WTC11 (cell line): ENCODE measurements around the gene UBXN2A. TPM values are rescaled to one million over a fixed set of nuclear protein-coding genes. Genes with fewer than 3 reads are reported as not detected.

ENCODE experiments used
- ATAC-seq: fragments of 200-7000 bp; cut with Tn5 transposase; 2 replicates; pipeline ENCODE4 v1.10.0; 2021; ENCODE audit warnings: mild to moderate bottlenecking, moderate library complexity
- CTCF ChIA-PET: fragments of 300-600 bp; sonication (Branson Sonifier 250); formaldehyde crosslinking; loops from one replicate; lab custom pipeline; 2021; ENCODE audit warnings: antibody characterized with exemption; lab: Charles Lee
- POLR2A ChIA-PET: fragments of 350-600 bp; sonication (Branson Sonifier 250); formaldehyde crosslinking; loops from one replicate; lab custom pipeline; 2021; ENCODE audit warnings: antibody characterized with exemption; lab: Charles Lee
- DNase-seq: peaks from one replicate; pipeline ENCODE4 v3.0.0; 2021; ENCODE audit warnings: low spot score
- H3K27ac Mint-ChIP-seq: 2 replicates; pipeline ENCODE4 v1.8.0; 2021; ENCODE audit warnings: mixed read lengths
- H3K27me3 Mint-ChIP-seq: 2 replicates; pipeline ENCODE4 v1.8.0; 2021; ENCODE audit warnings: low read depth, mild to moderate bottlenecking, moderate library complexity, mixed read lengths
- H3K36me3 Mint-ChIP-seq: 2 replicates; pipeline ENCODE4 v1.8.0; 2021; ENCODE audit warnings: mixed read lengths
- H3K4me1 Mint-ChIP-seq: 2 replicates; pipeline ENCODE4 v1.8.0; 2022; ENCODE audit warnings: mixed read lengths
- H3K4me3 Mint-ChIP-seq: 2 replicates; pipeline ENCODE4 v1.8.0; 2021; ENCODE audit warnings: mild to moderate bottlenecking, moderate library complexity, mixed read lengths
- H3K9me3 Mint-ChIP-seq: 2 replicates; pipeline ENCODE4 v1.8.0; 2021; ENCODE audit warnings: mixed read lengths
- AR ChIP-seq: fragments of 250-450 bp; sonication (Bioruptor Pico); IDR thresholded peaks from 2 replicates; pipeline ENCODE4 v1.9.0; 2021; ENCODE audit warnings: mild to moderate bottlenecking
- CBFB ChIP-seq: sonication (generic); formaldehyde crosslinking; IDR thresholded peaks from 2 replicates; pipeline ENCODE4 v1.8.1; 2022; ENCODE audit warnings: mild to moderate bottlenecking, low read depth, missing genetic modification reagents
- CREM ChIP-seq: sonication (generic); formaldehyde crosslinking; IDR thresholded peaks from 2 replicates; pipeline ENCODE4 v1.8.1; 2022; ENCODE audit warnings: mild to moderate bottlenecking, missing genetic modification reagents, moderate library complexity
- ELF4 ChIP-seq: sonication (generic); formaldehyde crosslinking; IDR thresholded peaks from 2 replicates; pipeline ENCODE4 v1.8.1; 2022; ENCODE audit warnings: low read depth, mild to moderate bottlenecking, moderate library complexity, missing genetic modification reagents
- EMX1 ChIP-seq: fragments of 250-450 bp; sonication (Bioruptor Pico); IDR thresholded peaks from 2 replicates; pipeline ENCODE4 v1.8.0; 2021; ENCODE audit warnings: mild to moderate bottlenecking
- ETV6 ChIP-seq: sonication (generic); formaldehyde crosslinking; IDR thresholded peaks from 2 replicates; pipeline ENCODE4 v1.8.1; 2022; ENCODE audit warnings: mild to moderate bottlenecking, missing genetic modification reagents
- IRF1 ChIP-seq: sonication (generic); formaldehyde crosslinking; IDR thresholded peaks from 2 replicates; pipeline ENCODE4 v1.8.0; 2023; ENCODE audit warnings: missing genetic modification reagents
- IRF2 ChIP-seq: sonication (generic); formaldehyde crosslinking; IDR thresholded peaks from 2 replicates; pipeline ENCODE4 v1.8.0; 2022; ENCODE audit warnings: low read depth, missing genetic modification reagents, borderline replicate concordance
- MAX ChIP-seq: sonication (generic); formaldehyde crosslinking; IDR thresholded peaks from 2 replicates; pipeline ENCODE4 v1.8.0; 2022; ENCODE audit warnings: mild to moderate bottlenecking, missing genetic modification reagents
- MLX ChIP-seq: sonication (generic); formaldehyde crosslinking; IDR thresholded peaks from 2 replicates; pipeline ENCODE4 v1.8.1; 2023; ENCODE audit warnings: mild to moderate bottlenecking, missing genetic modification reagents, moderate library complexity
- MXD4 ChIP-seq: fragments of 250-450 bp; sonication (Bioruptor Pico); IDR thresholded peaks from 2 replicates; pipeline ENCODE4 v1.8.0; 2021; ENCODE audit warnings: mild to moderate bottlenecking, moderate library complexity, borderline replicate concordance
- NFE2L1 ChIP-seq: sonication (generic); formaldehyde crosslinking; IDR thresholded peaks from 2 replicates; pipeline ENCODE4 v1.8.1; 2023; ENCODE audit warnings: missing genetic modification reagents
- SMAD3 ChIP-seq: sonication (generic); formaldehyde crosslinking; IDR thresholded peaks from 2 replicates; pipeline ENCODE4 v1.8.0; 2022; ENCODE audit warnings: missing genetic modification reagents, mild to moderate bottlenecking, borderline replicate concordance
- SOX15 ChIP-seq: fragments of 250-450 bp; sonication (Bioruptor Pico); IDR thresholded peaks from 2 replicates; pipeline ENCODE4 v1.9.0; 2021; ENCODE audit warnings: mild to moderate bottlenecking
- SP1 ChIP-seq: sonication (generic); formaldehyde crosslinking; conservative IDR thresholded peaks from 2 replicates; pipeline ENCODE4 v1.8.1; 2022; ENCODE audit warnings: missing genetic modification reagents
- TEAD4 ChIP-seq: sonication (generic); formaldehyde crosslinking; IDR thresholded peaks from 2 replicates; pipeline ENCODE4 v1.8.0; 2022; ENCODE audit warnings: mild to moderate bottlenecking, missing genetic modification reagents
- ZBTB43 ChIP-seq: sonication (generic); formaldehyde crosslinking; IDR thresholded peaks from 2 replicates; pipeline ENCODE4 v1.8.1; 2023; ENCODE audit warnings: mild to moderate bottlenecking, missing genetic modification reagents
- ZNF219 ChIP-seq: sonication (generic); formaldehyde crosslinking; IDR thresholded peaks from 2 replicates; pipeline ENCODE4 v1.8.0; 2023; ENCODE audit warnings: missing genetic modification reagents, mild to moderate bottlenecking, borderline replicate concordance
- ZNF263 ChIP-seq: sonication (generic); formaldehyde crosslinking; IDR thresholded peaks from 2 replicates; pipeline ENCODE4 v1.8.1; 2022; ENCODE audit warnings: low read depth, mild to moderate bottlenecking, moderate library complexity, missing genetic modification reagents
- ZNF317 ChIP-seq: sonication (generic); formaldehyde crosslinking; IDR thresholded peaks from 2 replicates; pipeline ENCODE4 v1.8.1; 2023; ENCODE audit warnings: low read depth, mild to moderate bottlenecking, moderate library complexity, missing genetic modification reagents, borderline replicate concordance
- ZNF416 ChIP-seq: fragments of 250-450 bp; sonication (Bioruptor Pico); IDR thresholded peaks from 2 replicates; pipeline ENCODE4 v1.9.0; 2021; ENCODE audit warnings: mild to moderate bottlenecking, inconsistent platforms
- ZSCAN18 ChIP-seq: fragments of 250-450 bp; sonication (Bioruptor Pico); IDR thresholded peaks from 2 replicates; pipeline ENCODE4 v2.1.2; 2022; ENCODE audit warnings: mild to moderate bottlenecking, moderate library complexity
- total RNA-seq: library from RNA; stranded (reverse); gene quantifications from 3 replicates; pipeline ENCODE4 v1.2.3, GENCODE V29; 2021

The UBXN2A gene
- total RNA-seq, 1 experiment from 2014 or later = 16.8 TPM

- no peak for TF ChIP-seq ZSCAN18 (CRISPR knock-in tag)
- TF ChIP-seq AR (CRISPR knock-in tag) = no peak
- TF ChIP-seq ETV6 (CRISPR knock-in tag) = no peak
- TF ChIP-seq CBFB (CRISPR knock-in tag) = no peak
- TF ChIP-seq SMAD3 (CRISPR knock-in tag) = no peak
- no peak for TF ChIP-seq ZBTB43
- TF ChIP-seq NFE2L1 = no peak
- TF ChIP-seq CREM (CRISPR knock-in tag) = no peak
Observed at GRCh38 chr2:23988371-23988770, 48.1 kb downstream of the UBXN2A start (continued).

- Mint-ChIP-seq H3K36me3 (no peaks in the 10 kb centered on the region), H3K4me1 (peaks cover 30% of the 10 kb centered on the region), H3K27me3 (no peaks in the 10 kb centered on the region), H3K27ac (peak overlapping the region; percentile 94), H3K4me3 (no peak overlapping the region; the same call in 1 of the 2 replicates), H3K9me3 (no peaks in the 10 kb centered on the region)
- TF ChIP-seq MAX (no peak), SOX15 (CRISPR knock-in tag) (no peak)
- no peak for DNase-seq
- ATAC-seq = no peak
- ChIA-PET POLR2A (no interaction called here), CTCF (interaction anchor here (0.5 to 1.6 kb wide), 5 partner anchors 13 to 369 kb away, joined by 3 to 9 read pairs (median 3); partner anchors contain the start of gene ATAD2B)
Observed at GRCh38 chr2:23992931-23993330, 52.7 kb downstream of the UBXN2A start.

- ChIA-PET POLR2A (no interaction called here), CTCF (interaction anchor here (1.2 to 1.9 kb wide), 4 partner anchors 32 to 169 kb away, joined by 3 to 10 read pairs (median 4); partner anchors contain the start of gene ATAD2B)
- ATAC-seq (no peak), DNase-seq (no peak)
- no peaks in the 10 kb centered on the region for H3K36me3 Mint-ChIP-seq
- no peaks in the 10 kb centered on the region for H3K27me3 Mint-ChIP-seq
- peak overlapping the region; percentile 38; the same call in 1 of the 2 replicates for H3K27ac Mint-ChIP-seq
- peaks cover 30% of the 10 kb centered on the region for H3K4me1 Mint-ChIP-seq
- TF ChIP-seq TEAD4 (CRISPR knock-in tag) = no peak
- TF ChIP-seq ZNF317 (CRISPR knock-in tag) = peak; percentile 57; the same call in 1 of the 2 replicates
- no peaks in the 10 kb centered on the region for H3K9me3 Mint-ChIP-seq
- no peak overlapping the region for H3K4me3 Mint-ChIP-seq
Observed at GRCh38 chr2:23993736-23994269, 53.5 kb downstream of the UBXN2A start.

GRCh38 chr2:23994567-23994966 is 54.3 kb downstream of the UBXN2A start:
- peak overlapping the region; percentile 69; the same call in 1 of the 2 replicates for H3K27ac Mint-ChIP-seq
- TF ChIP-seq ZNF219 (CRISPR knock-in tag) (no peak), IRF1 (CRISPR knock-in tag) (no peak), ZNF263 (CRISPR knock-in tag) (no peak), MLX (CRISPR knock-in tag) (no peak), ZNF416 (no peak), IRF2 (CRISPR knock-in tag) (no peak), MXD4 (no peak), SP1 (no peak), ELF4 (CRISPR knock-in tag) (no peak), EMX1 (CRISPR knock-in tag) (no peak)
- TF ChIP-seq, all 79 proteins: peak for 0
- CTCF ChIA-PET = interaction anchor here (0.7 to 1.9 kb wide), 4 partner anchors 16 to 189 kb away, joined by 3 to 10 read pairs (median 4); partner anchors contain the start of gene ATAD2B
- ATAC-seq = no peak
- Mint-ChIP-seq H3K4me1 (peaks cover 30% of the 10 kb centered on the region), H3K36me3 (peaks cover under 1% of the 10 kb centered on the region), H3K4me3 (no peak overlapping the region), H3K27me3 (no peaks in the 10 kb centered on the region), H3K9me3 (no peaks in the 10 kb centered on the region)
- POLR2A ChIA-PET = no interaction called here
- DNase-seq = no peak
